ENCODE measurements around the gene KLF2.
"Not testable (repeated sequence)": the region's sequence is repeated elsewhere in the genome, so short reads cannot be mapped to it uniquely, and the experiment has no call there.

KLF2 gene

GRCh38 chr19:16324384-16325160, at the start of gene KLF2:
Gene KLF2, plus strand, starts transcription at chr19:16324826. Its CDS starts 98 bp downstream, at chr19:16324924.
- Histone ChIP-seq H3K36me3 (ENCODE audit: control insufficient read depth, insufficient read depth, low read length) (peaks cover 30% of the 10 kb centered on the region), H3K27me3 (ENCODE audit: control insufficient read depth, insufficient read depth, low read length) (no peaks in the 10 kb centered on the region), H3K4me1 (ENCODE audit: control insufficient read depth, insufficient read depth, low read length) (peaks cover 32% of the 10 kb centered on the region), H3K9ac (ENCODE audit: low read length) (peak within 1 kb of the TSS; percentile 100), H3K9me3 (ENCODE audit: control insufficient read depth, low read length) (no peaks in the 10 kb centered on the region), H3K4me3 (ENCODE audit: low read length) (peak within 1 kb of the TSS; percentile 87)

GRCh38 chr19:16280306-16280705, 44.3 kb upstream of the KLF2 start:
- H3K4me3 ChIP-seq (ENCODE audit: low read length), result no peak overlapping the region

GRCh38 chr19:16281743-16282142, 42.9 kb upstream of the KLF2 start:
- no peak overlapping the region for H3K4me3 ChIP-seq (ENCODE audit: low read length)
- H3K4me1 ChIP-seq (ENCODE audit: control insufficient read depth, insufficient read depth, low read length), result peaks cover 40% of the 10 kb centered on the region
- H3K36me3 ChIP-seq (ENCODE audit: control insufficient read depth, insufficient read depth, low read length), result no peaks in the 10 kb centered on the region
- no peaks in the 10 kb centered on the region for H3K9me3 ChIP-seq (ENCODE audit: control insufficient read depth, low read length)
- H3K27me3 ChIP-seq (ENCODE audit: control insufficient read depth, insufficient read depth, low read length), result no peaks in the 10 kb centered on the region
- no peak overlapping the region for H3K9ac ChIP-seq (ENCODE audit: low read length)

More at GRCh38 chr19:16280306-16280705, 44.3 kb upstream of the KLF2 start:
- Histone ChIP-seq H3K36me3 (ENCODE audit: control insufficient read depth, insufficient read depth, low read length) (no peaks in the 10 kb centered on the region), H3K4me1 (ENCODE audit: control insufficient read depth, insufficient read depth, low read length) (peaks cover 26% of the 10 kb centered on the region), H3K9ac (ENCODE audit: low read length) (peak overlapping the region; percentile 47), H3K9me3 (ENCODE audit: control insufficient read depth, low read length) (no peaks in the 10 kb centered on the region), H3K27me3 (ENCODE audit: control insufficient read depth, insufficient read depth, low read length) (no peaks in the 10 kb centered on the region)

GRCh38 chr19:16283210-16284061, 41.2 kb upstream of the KLF2 start:
- Histone ChIP-seq H3K4me1 (ENCODE audit: control insufficient read depth, insufficient read depth, low read length) (peaks cover 40% of the 10 kb centered on the region), H3K4me3 (ENCODE audit: low read length) (no peak overlapping the region), H3K9me3 (ENCODE audit: control insufficient read depth, low read length) (no peaks in the 10 kb centered on the region), H3K27me3 (ENCODE audit: control insufficient read depth, insufficient read depth, low read length) (no peaks in the 10 kb centered on the region), H3K9ac (ENCODE audit: low read length) (peak overlapping the region; percentile 58), H3K36me3 (ENCODE audit: control insufficient read depth, insufficient read depth, low read length) (no peaks in the 10 kb centered on the region)

- Histone ChIP-seq H3K27me3 (ENCODE audit: control insufficient read depth, insufficient read depth, low read length) (no peaks in the 10 kb centered on the region), H3K9ac (ENCODE audit: low read length) (no peak overlapping the region), H3K36me3 (ENCODE audit: control insufficient read depth, insufficient read depth, low read length) (no peaks in the 10 kb centered on the region), H3K4me1 (ENCODE audit: control insufficient read depth, insufficient read depth, low read length) (peaks cover 29% of the 10 kb centered on the region), H3K9me3 (ENCODE audit: control insufficient read depth, low read length) (no peaks in the 10 kb centered on the region), H3K4me3 (ENCODE audit: low read length) (no peak overlapping the region)
Observed at GRCh38 chr19:16284505-16284904, 40.1 kb upstream of the KLF2 start.

GRCh38 chr19:16285079-16285478, 39.5 kb upstream of the KLF2 start:
- not testable (repeated sequence) for H3K27me3 ChIP-seq (ENCODE audit: control insufficient read depth, insufficient read depth, low read length); H3K9ac ChIP-seq (ENCODE audit: low read length); H3K9me3 ChIP-seq (ENCODE audit: control insufficient read depth, low read length); H3K36me3 ChIP-seq (ENCODE audit: control insufficient read depth, insufficient read depth, low read length); H3K4me3 ChIP-seq (ENCODE audit: low read length)
- H3K4me1 ChIP-seq (ENCODE audit: control insufficient read depth, insufficient read depth, low read length), result peaks cover 23% of the 10 kb centered on the region

GRCh38 chr19:16285769-16286498, 38.7 kb upstream of the KLF2 start:
- Histone ChIP-seq H3K36me3 (ENCODE audit: control insufficient read depth, insufficient read depth, low read length) (no peaks in the 10 kb centered on the region), H3K4me3 (ENCODE audit: low read length) (peak overlapping the region; percentile 16), H3K9ac (ENCODE audit: low read length) (peak overlapping the region; percentile 67), H3K27me3 (ENCODE audit: control insufficient read depth, insufficient read depth, low read length) (no peaks in the 10 kb centered on the region), H3K4me1 (ENCODE audit: control insufficient read depth, insufficient read depth, low read length) (peaks cover 18% of the 10 kb centered on the region), H3K9me3 (ENCODE audit: control insufficient read depth, low read length) (no peaks in the 10 kb centered on the region)

- Histone ChIP-seq H3K9me3 (ENCODE audit: control insufficient read depth, low read length) (no peaks in the 10 kb centered on the region), H3K4me1 (ENCODE audit: control insufficient read depth, insufficient read depth, low read length) (peaks cover 28% of the 10 kb centered on the region), H3K4me3 (ENCODE audit: low read length) (no peak overlapping the region)
Observed at GRCh38 chr19:16288544-16288943, 36.1 kb upstream of the KLF2 start.

GRCh38 chr19:16289594-16289993, 35.0 kb upstream of the KLF2 start:
- Histone ChIP-seq H3K36me3 (ENCODE audit: control insufficient read depth, insufficient read depth, low read length) (no peaks in the 10 kb centered on the region), H3K4me3 (ENCODE audit: low read length) (no peak overlapping the region), H3K4me1 (ENCODE audit: control insufficient read depth, insufficient read depth, low read length) (peaks cover 39% of the 10 kb centered on the region), H3K9ac (ENCODE audit: low read length) (no peak overlapping the region), H3K27me3 (ENCODE audit: control insufficient read depth, insufficient read depth, low read length) (no peaks in the 10 kb centered on the region), H3K9me3 (ENCODE audit: control insufficient read depth, low read length) (no peaks in the 10 kb centered on the region)

More at GRCh38 chr19:16288544-16288943, 36.1 kb upstream of the KLF2 start:
- no peaks in the 10 kb centered on the region for H3K36me3 ChIP-seq (ENCODE audit: control insufficient read depth, insufficient read depth, low read length)
- H3K27me3 ChIP-seq (ENCODE audit: control insufficient read depth, insufficient read depth, low read length), result no peaks in the 10 kb centered on the region
- H3K9ac ChIP-seq (ENCODE audit: low read length), result no peak overlapping the region

GRCh38 chr19:16290692-16291091, 33.9 kb upstream of the KLF2 start:
- no peaks in the 10 kb centered on the region for H3K27me3 ChIP-seq (ENCODE audit: control insufficient read depth, insufficient read depth, low read length)
- H3K4me1 ChIP-seq (ENCODE audit: control insufficient read depth, insufficient read depth, low read length), result peaks cover 41% of the 10 kb centered on the region
- H3K9ac ChIP-seq (ENCODE audit: low read length), result no peak overlapping the region
- H3K36me3 ChIP-seq (ENCODE audit: control insufficient read depth, insufficient read depth, low read length), result no peaks in the 10 kb centered on the region
- H3K4me3 ChIP-seq (ENCODE audit: low read length), result no peak overlapping the region
- H3K9me3 ChIP-seq (ENCODE audit: control insufficient read depth, low read length), result no peaks in the 10 kb centered on the region

GRCh38 chr19:16293118-16294091, 31.2 kb upstream of the KLF2 start:
- no peak overlapping the region for H3K4me3 ChIP-seq (ENCODE audit: low read length)
- peak overlapping the region; percentile 56 for H3K9ac ChIP-seq (ENCODE audit: low read length)

More at GRCh38 chr19:16293118-16294091, 31.2 kb upstream of the KLF2 start:
- H3K36me3 ChIP-seq (ENCODE audit: control insufficient read depth, insufficient read depth, low read length), result no peaks in the 10 kb centered on the region
- H3K4me1 ChIP-seq (ENCODE audit: control insufficient read depth, insufficient read depth, low read length), result peaks cover 43% of the 10 kb centered on the region
- no peaks in the 10 kb centered on the region for H3K27me3 ChIP-seq (ENCODE audit: control insufficient read depth, insufficient read depth, low read length)
- no peaks in the 10 kb centered on the region for H3K9me3 ChIP-seq (ENCODE audit: control insufficient read depth, low read length)

Measured in mucosa of stomach (tissue), 1 donor.